Adrenal gland (tissue), 12 donors: ENCODE measurements around the gene RGL1. TPM values are rescaled to one million over a fixed set of nuclear protein-coding genes. Genes with fewer than 3 reads are reported as not detected.
A peak's percentile ranks its signal among the peaks of the same experiment; 100 is the strongest.

Source experiments
- DNase-seq, 7 donors: peaks; one replicate each; pipeline ENCODE4 v3.0.0-alpha.2; 2019 to 2020
- H3K27ac ChIP-seq, 5 donors: fragments of 200-600 bp; sonication (generic) in 4 of 5; 1 replicate in 3 of 5; 2 replicates in 2 of 5; pipeline versions ENCODE4 v1.5.1 to v1.8.0; 2016 to 2020; ENCODE audit warnings: mild to moderate bottlenecking in 1 of 5
- H3K27me3 ChIP-seq: fragments of 200-600 bp; 2 replicates; pipeline ENCODE4 v1.8.0; 2021
- H3K36me3 ChIP-seq, 2 donors: fragments of 200-600 bp; replicated peaks in 1 of 2; 1 replicate in 1 of 2; 2 replicates in 1 of 2; pipeline versions ENCODE4 v1.5.1 to v1.8.0; 2018 to 2022
- H3K4me1 ChIP-seq, 2 donors: fragments of 200-600 bp; replicated peaks in 1 of 2; 1 replicate in 1 of 2; 2 replicates in 1 of 2; pipeline versions ENCODE4 v1.5.1 to v1.8.0; 2018 to 2021
- H3K4me3 ChIP-seq, 4 donors: fragments of 200-600 bp; sonication (generic) in 3 of 4; one replicate each; pipeline ENCODE4 v1.5.1; 2016 to 2018
- H3K9me3 ChIP-seq, 3 donors: fragments of 200-600 bp; sonication (generic) in 1 of 3; replicated peaks in 1 of 3; 1 replicate in 2 of 3; 2 replicates in 1 of 3; pipeline versions ENCODE4 v1.5.1 to v1.8.0; 2016 to 2021
- CTCF ChIP-seq, 6 experiments: fragments of 450-650 bp in 4 of 6; fragments of 200-600 bp in 2 of 6; sonication (generic) in 1 of 6; IDR thresholded peaks; 1 replicate in 5 of 6; 2 replicates in 1 of 6; pipeline versions ENCODE4 v1.5.1 to v1.8.0; 2016 to 2021; ENCODE audit warnings: antibody characterized with exemption in 6 of 6, mild to moderate bottlenecking in 2 of 6, moderate library complexity in 1 of 6
- POLR2A ChIP-seq, 2 donors: fragments of 450-650 bp; IDR thresholded peaks; one replicate each; pipeline ENCODE4 v1.6.1; 2017; ENCODE audit warnings: antibody characterized with exemption in 2 of 2, mild to moderate bottlenecking in 2 of 2, moderate library complexity in 1 of 2
- whole genome bisulfite sequencing, 4 donors: extraction: QIAGEN DNeasy Blood & Tissue Kit in 2 of 4; methylation state at CpG; one replicate each; pipeline versions ENCODE4 v1.1.5 to v1.1.7; 2013 to 2017; 5-methylcytosine and 5-hydroxymethylcytosine counted together
- intact Hi-C, 2 donors: fragments of 100-400 bp; cut with DNase I; formaldehyde crosslinking; loops; one replicate each; pipeline versions ENCODE4 v1.14.1 to v1.15.0; 2022 to 2023
- polyA plus RNA-seq, 3 donors: library from polyadenylated mRNA; stranded (reverse); fragments of 200-250 nt in 2 of 3; fragments of 350-450 nt in 1 of 3; fragmentation: Illumina TruSeq in 1 of 3; extraction: RNeasy Lipid Tissue Mini Kit (QIAGEN cat#74804) in 1 of 3; gene quantifications; one replicate each; pipeline ENCODE4 v1.2.3, GENCODE V29; 2013 to 2014
- total RNA-seq, 9 donors: library from RNA; depleted of rRNA in 4 of 9; stranded (reverse); fragments of >200 nt in 4 of 9; fragments of 120-200 nt in 1 of 9; fragmentation: NEBNext Ultra II Directional in 1 of 9; extraction: Animal tissue kit (Norgen Biotek cat#: 25700) in 1 of 9; gene quantifications; one replicate each; pipeline versions ENCODE4 v1.1.0 to v1.2.4, GENCODE V29; 2013 to 2023
- donor health status: healthy with polysubstance abuse.
- donor health status: Bipolar disorder and iron deficiency.
- donor health status: DM: yes; HTN: yes; CAD: no.
- donor health status: DM: no; HTN: no; CAD: no.
- donor health status: DM: no; HTN: no; CAD: no.
- donor health status: DM: yes; HTN: yes; CAD: no.

RGL1 gene
- total and polyA plus RNA-seq, 12 donors: 15.5 to 76.9 (median 34.9) TPM

- peaks cover 36 to 59% of the 10 kb centered on the region in 2 donors for H3K4me1 ChIP-seq
- intact Hi-C loops: no loop called here
- DNase-seq: peak; percentile 78 to 92 (median 88)
- no peaks in the 10 kb centered on the region for H3K9me3 ChIP-seq
- H3K36me3 ChIP-seq: peaks cover 0 to 14% of the 10 kb centered on the region in 2 donors
- TF ChIP-seq CTCF (IDR thresholded peaks at IDR 0.05): no peak
- TF ChIP-seq POLR2A (IDR thresholded peaks at IDR 0.05): peak in 1 of 2 donors; percentile 27
- no peaks in the 10 kb centered on the region for H3K27me3 ChIP-seq
- WGBS, 4 donors: 28 to 39% (median 34%) methylated on average over 4 to 14 of the region's 15 CpGs
- no peak overlapping the region for H3K4me3 ChIP-seq
- peak overlapping the region; percentile 19 to 90 (median 68) for H3K27ac ChIP-seq
These were observed 65.6 kb downstream of the RGL1 start for GRCh38 chr1:183870351-183871077.

DNA sequence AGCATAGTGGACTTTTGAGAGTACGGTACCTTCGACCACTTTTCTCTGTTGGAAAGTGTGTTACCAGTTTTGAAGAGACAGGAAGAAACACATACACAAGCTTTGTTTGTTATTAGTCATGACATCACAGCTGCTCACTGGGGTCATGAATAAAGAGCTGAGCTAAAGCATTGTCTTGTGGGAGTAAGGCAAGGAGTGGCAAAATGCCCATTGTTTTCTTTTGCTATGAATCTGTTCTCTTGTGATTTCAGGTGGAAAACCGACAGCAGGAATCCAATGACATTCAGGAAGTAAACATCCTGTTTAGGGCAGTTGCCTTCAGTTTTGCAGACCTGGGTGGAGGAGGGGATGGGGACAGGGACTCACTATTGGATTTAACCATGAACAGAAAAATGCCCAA, 66.2 kb downstream of the RGL1 start:
- 45 to 58% (median 49%) methylated on average over 3 of the region's 3 CpGs for WGBS, 4 donors
- intact Hi-C loops: no loop called here
- H3K4me1 ChIP-seq: peaks cover 40 to 65% of the 10 kb centered on the region in 2 donors

GRCh38 chr1:183871601-183872000, 66.7 kb downstream of the RGL1 start:
- Histone ChIP-seq H3K4me1 (peaks cover 44 to 70% of the 10 kb centered on the region in 2 donors), H3K27me3 (no peaks in the 10 kb centered on the region), H3K27ac (peak overlapping the region in 4 of 5 donors; percentile 59 to 90 (median 76)), H3K36me3 (peaks cover 0 to 4% of the 10 kb centered on the region in 2 donors), H3K9me3 (no peaks in the 10 kb centered on the region), H3K4me3 (no peak overlapping the region)
- no peak for DNase-seq
- TF ChIP-seq CTCF (IDR thresholded peaks at IDR 0.05): no peak
- TF ChIP-seq POLR2A (IDR thresholded peaks at IDR 0.05): no peak
- 69 to 86% (median 74%) methylated on average over 3 of the region's 3 CpGs for WGBS, 4 donors
- intact Hi-C loops: no loop called here

More for the DNA sequence above, 66.2 kb downstream of the RGL1 start:
- TF ChIP-seq POLR2A (IDR thresholded peaks at IDR 0.05): no peak
- no peak overlapping the region for H3K4me3 ChIP-seq
- peak overlapping the region; percentile 19 to 90 (median 68) for H3K27ac ChIP-seq
- no peaks in the 10 kb centered on the region for H3K27me3 ChIP-seq
- DNase-seq: peak in 2 of 7 donors; percentile 32 to 34
- no peaks in the 10 kb centered on the region for H3K9me3 ChIP-seq
- H3K36me3 ChIP-seq: peaks cover 0 to 8% of the 10 kb centered on the region in 2 donors

DNA sequence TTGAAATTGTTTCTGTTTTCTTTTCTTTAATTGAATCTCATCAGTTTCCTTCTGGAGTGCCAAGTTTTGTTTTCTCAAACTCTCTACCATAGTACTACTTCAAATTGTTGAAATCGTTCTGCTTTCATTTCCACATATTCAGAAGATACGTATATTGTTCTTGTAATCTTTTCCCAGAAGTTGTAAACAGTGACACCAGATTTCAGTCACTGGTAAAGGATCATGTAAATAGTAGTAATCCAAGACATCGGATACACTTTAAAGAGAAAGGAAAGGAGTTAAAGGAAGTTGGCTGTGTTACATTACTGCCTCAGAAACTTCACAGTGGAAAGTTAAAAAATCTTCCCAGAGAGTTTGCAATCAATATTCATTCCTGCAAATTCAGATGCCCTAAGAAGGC, 67.5 kb downstream of the RGL1 start:
- H3K4me1 ChIP-seq: peaks cover 52 to 78% of the 10 kb centered on the region in 2 donors
- peak overlapping the region in 3 of 5 donors; percentile 48 to 85 (median 72) for H3K27ac ChIP-seq
- no peaks in the 10 kb centered on the region for H3K36me3 ChIP-seq
- no peak for DNase-seq
- no peaks in the 10 kb centered on the region for H3K27me3 ChIP-seq
- H3K4me3 ChIP-seq: no peak overlapping the region
- 49 to 58% (median 54%) methylated on average over 3 of the region's 3 CpGs for WGBS, 4 donors
- no peaks in the 10 kb centered on the region for H3K9me3 ChIP-seq
- TF ChIP-seq CTCF (IDR thresholded peaks at IDR 0.05): no peak
- no peak for TF ChIP-seq POLR2A (IDR thresholded peaks at IDR 0.05)
- intact Hi-C loops: no loop called here
